IgD-negative memory B cell (primary cell): ENCODE measurements around the gene TLE1. TPM values are rescaled to one million over a fixed set of nuclear protein-coding genes. Genes with fewer than 3 reads are reported as not detected.

Source experiments
- H3K27ac Mint-ChIP-seq, 3 donors: one replicate each; pipeline ENCODE4 v1.8.0; 2020 to 2022; ENCODE audit warnings: mild to moderate bottlenecking in 3 of 3, mixed read lengths in 3 of 3, moderate library complexity in 1 of 3
- H3K27me3 Mint-ChIP-seq: one replicate; pipeline ENCODE4 v1.8.0; 2021; ENCODE audit warnings: mixed read lengths
- H3K36me3 Mint-ChIP-seq: one replicate; pipeline ENCODE4 v1.8.0; 2020; ENCODE audit warnings: mild to moderate bottlenecking, mixed read lengths
- H3K4me1 Mint-ChIP-seq, 3 donors: one replicate each; pipeline ENCODE4 v1.8.0; 2020 to 2022; ENCODE audit warnings: mixed read lengths in 3 of 3, mild to moderate bottlenecking in 1 of 3
- H3K4me3 Mint-ChIP-seq, 4 donors: one replicate each; pipeline ENCODE4 v1.8.0; 2020 to 2022; ENCODE audit warnings: mild to moderate bottlenecking in 4 of 4, mixed read lengths in 4 of 4, moderate library complexity in 3 of 4
- H3K9me3 Mint-ChIP-seq, 3 donors: one replicate each; pipeline ENCODE4 v1.8.0; 2020 to 2021; ENCODE audit warnings: mixed read lengths in 3 of 3, mild to moderate bottlenecking in 1 of 3
- polyA plus RNA-seq: library from polyadenylated mRNA; unstranded; fragments of 300-500 nt; fragmentation: Illumina TruSeq; gene quantifications from one replicate; pipeline ENCODE4 v1.2.3, GENCODE V29; 2021

Gene TLE1
- polyA plus RNA-seq, 1 donor from 2014 or later, result 115 TPM

DNA sequence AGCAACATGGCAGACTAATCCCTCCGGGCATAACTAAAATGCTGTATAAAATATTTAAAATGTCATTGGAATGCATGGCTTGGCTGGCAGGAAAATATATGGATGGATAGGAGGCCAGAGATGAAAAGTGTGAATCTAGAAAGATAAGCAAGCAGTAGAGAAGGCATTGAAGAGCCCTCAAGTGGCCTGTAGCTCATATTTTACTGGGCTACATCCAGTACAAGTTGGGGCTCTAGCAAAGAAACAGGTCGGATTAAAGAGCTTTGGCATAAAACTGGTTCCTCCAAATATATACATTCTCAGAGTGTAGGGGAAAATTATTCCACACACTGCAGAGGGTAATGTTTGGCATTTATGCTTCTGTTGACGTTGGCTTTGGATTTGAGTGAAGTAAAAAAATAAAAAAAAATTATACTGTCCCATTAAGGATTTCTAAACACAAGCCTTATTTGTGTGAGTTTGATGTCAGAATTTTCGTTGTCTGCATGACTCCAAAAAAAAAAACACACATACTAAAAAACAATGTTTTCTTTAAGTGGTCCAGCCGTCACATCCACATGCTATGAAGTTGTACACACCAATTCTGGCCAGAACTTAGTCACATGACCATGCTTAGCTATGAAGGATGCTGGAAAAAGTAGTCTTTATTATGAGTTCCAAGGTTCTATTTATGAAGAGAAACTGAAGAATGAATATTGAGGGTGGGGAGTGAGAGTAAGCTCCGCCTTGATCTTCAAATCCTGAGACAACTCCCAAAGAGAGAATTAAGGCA, 147.0 kb downstream of the TLE1 start:
- no peaks in the 10 kb centered on the region for H3K9me3 Mint-ChIP-seq
- H3K4me1 Mint-ChIP-seq, result no peaks in the 10 kb centered on the region
- H3K4me3 Mint-ChIP-seq, result peak overlapping the region in 1 of 4 donors; percentile 36
- no peaks in the 10 kb centered on the region for H3K36me3 Mint-ChIP-seq
- H3K27ac Mint-ChIP-seq, result no peak overlapping the region
- H3K27me3 Mint-ChIP-seq, result peaks cover 2% of the 10 kb centered on the region

DNA sequence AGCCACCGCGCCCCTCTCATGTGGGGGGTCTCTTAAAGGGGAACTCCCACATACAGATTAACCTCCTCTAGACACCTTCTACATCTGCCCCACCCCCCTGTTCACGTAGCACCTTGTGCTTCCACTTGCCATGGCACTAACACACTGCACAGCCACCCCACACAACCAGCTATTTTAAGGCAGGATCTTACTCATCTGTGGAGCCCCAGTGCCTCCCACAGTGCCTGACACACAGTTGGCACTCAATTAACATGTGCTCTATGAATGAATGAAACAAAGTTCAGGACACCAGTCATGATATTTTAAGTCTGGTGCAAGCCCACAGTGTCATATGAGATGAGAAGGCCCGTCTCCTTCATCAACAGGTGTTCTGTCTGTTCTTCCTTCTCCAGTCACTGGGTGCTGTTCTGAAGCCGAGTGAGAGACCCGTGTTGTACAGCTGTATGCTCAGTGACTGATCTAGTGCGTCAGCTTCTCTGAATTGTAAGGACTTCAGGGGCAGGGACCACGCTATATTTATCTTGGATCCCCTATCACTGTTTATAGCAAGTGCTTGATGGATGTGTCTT, 149.1 kb downstream of the TLE1 start:
- Mint-ChIP-seq H3K27me3 (peaks cover 2% of the 10 kb centered on the region), H3K4me3 (no peak overlapping the region), H3K9me3 (no peaks in the 10 kb centered on the region), H3K36me3 (no peaks in the 10 kb centered on the region), H3K27ac (no peak overlapping the region), H3K4me1 (no peaks in the 10 kb centered on the region)

- Mint-ChIP-seq H3K4me1 (no peaks in the 10 kb centered on the region), H3K9me3 (no peaks in the 10 kb centered on the region), H3K27ac (no peak overlapping the region), H3K27me3 (peaks cover 2% of the 10 kb centered on the region), H3K4me3 (no peak overlapping the region), H3K36me3 (no peaks in the 10 kb centered on the region)
Observed at GRCh38 chr9:81539317-81539716, 150.0 kb downstream of the TLE1 start.

DNA sequence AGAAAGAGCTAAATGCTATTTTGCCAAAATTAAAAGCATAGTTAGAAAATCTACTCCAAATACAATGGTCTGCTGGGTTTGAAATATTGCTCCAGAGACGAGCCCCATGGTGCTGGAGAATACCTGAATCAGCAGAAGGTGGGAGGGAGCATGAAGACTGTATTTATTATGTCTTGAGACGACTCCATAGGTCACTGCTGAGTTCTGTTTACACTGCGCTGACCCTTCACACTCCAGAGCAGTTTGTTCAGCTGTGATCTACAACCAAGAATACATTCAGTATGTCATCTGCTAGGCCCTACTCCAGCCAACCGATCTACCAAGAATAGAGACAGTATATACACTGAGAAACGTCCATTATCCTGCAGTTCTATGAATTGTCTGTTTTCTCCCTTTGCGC, 150.5 kb downstream of the TLE1 start:
- Mint-ChIP-seq H3K4me3 (no peak overlapping the region), H3K36me3 (no peaks in the 10 kb centered on the region), H3K27me3 (peaks cover 2% of the 10 kb centered on the region), H3K4me1 (no peaks in the 10 kb centered on the region), H3K27ac (no peak overlapping the region), H3K9me3 (no peaks in the 10 kb centered on the region)

DNA sequence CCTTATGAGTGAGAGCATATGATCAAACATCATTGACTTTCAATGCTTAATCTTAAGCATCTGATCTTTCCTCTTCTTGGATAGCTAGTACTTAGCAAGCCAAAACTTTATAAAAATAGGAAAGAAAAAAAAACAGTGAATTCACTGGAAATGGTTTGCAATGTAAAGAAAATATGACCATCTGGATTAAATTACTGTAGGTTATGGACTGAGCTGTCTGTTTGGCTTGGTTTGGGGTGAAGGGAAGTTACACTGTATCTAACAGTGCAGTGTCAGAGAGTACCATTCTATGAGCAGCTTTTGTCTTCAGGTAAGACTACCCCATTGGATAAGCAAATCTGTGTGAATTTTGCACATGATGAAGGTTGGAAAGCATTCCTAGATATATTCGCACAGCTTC, 151.4 kb downstream of the TLE1 start:
- no peaks in the 10 kb centered on the region for H3K4me1 Mint-ChIP-seq
- peaks cover 2% of the 10 kb centered on the region for H3K27me3 Mint-ChIP-seq
- H3K27ac Mint-ChIP-seq, result no peak overlapping the region
- H3K4me3 Mint-ChIP-seq, result no peak overlapping the region
- H3K36me3 Mint-ChIP-seq, result no peaks in the 10 kb centered on the region
- H3K9me3 Mint-ChIP-seq, result no peaks in the 10 kb centered on the region

DNA sequence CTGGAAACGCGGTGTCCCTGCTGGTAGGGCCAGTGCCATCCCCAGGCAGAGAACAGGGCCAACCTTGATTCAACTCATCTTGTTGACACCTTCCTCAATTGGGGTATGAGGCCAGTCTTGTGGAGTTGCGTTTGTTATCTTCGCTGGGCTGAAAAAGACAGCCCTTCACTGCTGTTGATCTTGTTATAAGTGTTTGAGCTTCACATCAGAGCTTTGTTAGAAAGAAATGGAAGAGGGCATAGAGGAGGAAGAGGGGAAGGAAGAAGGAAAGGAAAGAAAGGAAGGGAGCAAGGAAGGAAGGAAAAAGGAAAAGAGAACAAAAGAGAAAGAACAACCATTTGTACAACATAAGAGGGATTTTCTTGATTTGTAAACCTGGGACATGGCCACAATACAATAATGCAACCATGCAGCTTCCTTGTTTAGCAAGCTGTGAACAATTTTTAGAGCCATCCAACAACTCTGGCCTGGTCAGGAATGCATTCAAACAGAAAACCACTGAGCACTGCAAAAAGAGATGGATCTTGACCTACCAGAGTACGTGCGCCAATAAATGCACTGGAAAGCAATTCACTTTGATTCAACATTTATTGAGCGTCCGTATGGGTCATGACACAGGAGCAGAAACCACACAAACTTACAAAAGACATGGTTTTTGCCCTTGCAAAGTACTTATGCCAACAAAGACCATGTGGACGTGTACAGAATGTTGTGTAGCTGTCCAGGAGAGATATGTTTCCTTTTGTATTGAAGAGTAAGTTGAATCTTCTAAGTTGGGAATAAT, 152.9 kb downstream of the TLE1 start:
- H3K4me1 Mint-ChIP-seq, result no peaks in the 10 kb centered on the region
- no peaks in the 10 kb centered on the region for H3K9me3 Mint-ChIP-seq
- H3K36me3 Mint-ChIP-seq, result no peaks in the 10 kb centered on the region
- H3K4me3 Mint-ChIP-seq, result no peak overlapping the region
- no peak overlapping the region for H3K27ac Mint-ChIP-seq
- peaks cover 2% of the 10 kb centered on the region for H3K27me3 Mint-ChIP-seq

- peaks cover 0 to 6% (median 5%) of the 10 kb centered on the region in 3 donors for H3K4me1 Mint-ChIP-seq
- no peaks in the 10 kb centered on the region for H3K36me3 Mint-ChIP-seq
- H3K9me3 Mint-ChIP-seq, result no peaks in the 10 kb centered on the region
- peaks cover 2% of the 10 kb centered on the region for H3K27me3 Mint-ChIP-seq
- H3K4me3 Mint-ChIP-seq, result no peak overlapping the region
- H3K27ac Mint-ChIP-seq, result no peak overlapping the region
Observed at GRCh38 chr9:81535542-81536241, 153.7 kb downstream of the TLE1 start.

DNA sequence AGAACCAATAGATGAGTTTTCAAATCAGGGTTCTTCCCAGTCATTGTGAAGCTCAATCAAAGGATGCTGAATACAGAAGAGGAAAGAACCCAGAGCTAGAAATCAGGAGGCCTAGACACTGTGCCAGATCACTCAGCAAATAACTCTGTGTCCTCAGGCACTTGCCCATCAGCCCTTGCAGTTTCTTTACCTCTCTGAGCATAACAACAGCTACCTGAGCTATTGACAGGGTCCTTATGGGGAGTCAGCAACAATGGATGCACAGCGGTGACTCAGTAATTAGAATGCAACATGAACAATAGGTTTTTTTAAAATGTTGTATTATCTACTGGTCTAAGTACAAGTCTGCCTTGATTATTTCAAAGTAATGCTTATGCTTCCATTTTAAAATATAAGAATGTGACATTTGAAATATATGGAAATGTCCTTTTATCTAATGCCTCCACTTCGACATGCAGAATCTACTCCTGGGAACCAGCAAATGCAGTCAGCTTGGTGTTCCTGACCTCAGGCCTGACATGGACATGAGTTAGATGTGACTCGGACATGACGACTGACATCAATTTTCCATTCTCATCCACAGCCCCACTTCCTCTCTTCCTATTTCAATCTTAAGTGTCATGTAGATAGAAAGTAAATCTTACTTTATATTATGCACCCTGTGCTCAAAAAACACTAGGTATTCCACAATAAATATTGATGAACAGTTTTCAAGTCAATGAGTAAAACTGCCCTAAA, 155.0 kb downstream of the TLE1 start:
- H3K36me3 Mint-ChIP-seq, result no peaks in the 10 kb centered on the region
- H3K4me1 Mint-ChIP-seq, result peaks cover 7 to 15% (median 14%) of the 10 kb centered on the region in 3 donors

More for the DNA sequence above, 155.0 kb downstream of the TLE1 start:
- H3K9me3 Mint-ChIP-seq, result no peaks in the 10 kb centered on the region
- H3K4me3 Mint-ChIP-seq, result no peak overlapping the region
- H3K27ac Mint-ChIP-seq, result no peak overlapping the region
- H3K27me3 Mint-ChIP-seq, result no peaks in the 10 kb centered on the region

Other genes with a start within 250 kb of the TLE1 start
- not detected for gene SPATA31D4, start 238.9 kb upstream of the TLE1 start, polyA plus RNA-seq